Measurements from ENCODE around the gene ATP2A1.

ATP2A1 gene

DNA sequence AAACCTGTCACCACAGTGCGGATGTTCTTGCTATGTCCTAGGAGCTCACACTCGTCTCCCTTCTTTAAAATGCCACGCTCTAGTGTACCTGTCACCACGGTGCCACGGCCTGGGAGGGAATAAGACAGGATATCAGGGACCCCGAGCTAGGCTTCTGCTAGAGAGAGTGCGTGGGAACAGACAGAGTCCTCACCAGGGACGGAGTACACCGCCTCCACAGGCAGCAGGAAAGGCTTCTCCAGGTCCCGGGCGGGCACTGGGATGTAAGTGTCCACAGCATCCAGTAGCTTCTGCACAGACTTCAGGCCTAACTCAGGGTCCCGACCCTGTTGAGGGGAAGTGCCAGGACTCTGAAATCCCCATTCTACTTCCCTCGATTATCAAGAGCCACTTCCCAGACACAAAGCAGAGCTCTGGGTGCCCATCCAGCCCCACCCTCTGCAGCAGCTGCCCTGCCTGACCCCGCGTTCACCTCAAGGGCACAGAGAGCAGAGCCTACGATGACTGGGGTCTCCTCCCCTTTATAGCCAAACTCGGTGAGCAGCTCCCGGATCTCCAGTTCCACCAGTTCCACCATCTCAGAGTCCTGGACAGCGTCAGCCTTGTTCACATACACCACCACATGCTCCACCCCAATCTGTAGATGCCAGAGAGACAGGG lies 33.9 kb upstream of the ATP2A1 start:
- TF ChIP-seq GABPA (IDR thresholded peaks at IDR 0.05; ENCODE audit: low read depth) (no peak), POLR2AphosphoS5 (IDR thresholded peaks at IDR 0.05; ENCODE audit: low read depth) (no peak), SPI1 (IDR thresholded peaks at IDR 0.05; ENCODE audit: borderline replicate concordance, low read depth) (no peak)
- TF ChIP-seq, protein P1, sequence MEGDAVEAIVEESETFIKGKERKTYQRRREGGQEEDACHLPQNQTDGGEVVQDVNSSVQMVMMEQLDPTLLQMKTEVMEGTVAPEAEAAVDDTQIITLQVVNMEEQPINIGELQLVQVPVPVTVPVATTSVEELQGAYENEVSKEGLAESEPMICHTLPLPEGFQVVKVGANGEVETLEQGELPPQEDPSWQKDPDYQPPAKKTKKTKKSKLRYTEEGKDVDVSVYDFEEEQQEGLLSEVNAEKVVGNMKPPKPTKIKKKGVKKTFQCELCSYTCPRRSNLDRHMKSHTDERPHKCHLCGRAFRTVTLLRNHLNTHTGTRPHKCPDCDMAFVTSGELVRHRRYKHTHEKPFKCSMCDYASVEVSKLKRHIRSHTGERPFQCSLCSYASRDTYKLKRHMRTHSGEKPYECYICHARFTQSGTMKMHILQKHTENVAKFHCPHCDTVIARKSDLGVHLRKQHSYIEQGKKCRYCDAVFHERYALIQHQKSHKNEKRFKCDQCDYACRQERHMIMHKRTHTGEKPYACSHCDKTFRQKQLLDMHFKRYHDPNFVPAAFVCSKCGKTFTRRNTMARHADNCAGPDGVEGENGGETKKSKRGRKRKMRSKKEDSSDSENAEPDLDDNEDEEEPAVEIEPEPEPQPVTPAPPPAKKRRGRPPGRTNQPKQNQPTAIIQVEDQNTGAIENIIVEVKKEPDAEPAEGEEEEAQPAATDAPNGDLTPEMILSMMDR (IDR thresholded peaks at IDR 0.05; ENCODE audit: insufficient read depth, low read length) = no peak
- TF ChIP-seq, protein P2, sequence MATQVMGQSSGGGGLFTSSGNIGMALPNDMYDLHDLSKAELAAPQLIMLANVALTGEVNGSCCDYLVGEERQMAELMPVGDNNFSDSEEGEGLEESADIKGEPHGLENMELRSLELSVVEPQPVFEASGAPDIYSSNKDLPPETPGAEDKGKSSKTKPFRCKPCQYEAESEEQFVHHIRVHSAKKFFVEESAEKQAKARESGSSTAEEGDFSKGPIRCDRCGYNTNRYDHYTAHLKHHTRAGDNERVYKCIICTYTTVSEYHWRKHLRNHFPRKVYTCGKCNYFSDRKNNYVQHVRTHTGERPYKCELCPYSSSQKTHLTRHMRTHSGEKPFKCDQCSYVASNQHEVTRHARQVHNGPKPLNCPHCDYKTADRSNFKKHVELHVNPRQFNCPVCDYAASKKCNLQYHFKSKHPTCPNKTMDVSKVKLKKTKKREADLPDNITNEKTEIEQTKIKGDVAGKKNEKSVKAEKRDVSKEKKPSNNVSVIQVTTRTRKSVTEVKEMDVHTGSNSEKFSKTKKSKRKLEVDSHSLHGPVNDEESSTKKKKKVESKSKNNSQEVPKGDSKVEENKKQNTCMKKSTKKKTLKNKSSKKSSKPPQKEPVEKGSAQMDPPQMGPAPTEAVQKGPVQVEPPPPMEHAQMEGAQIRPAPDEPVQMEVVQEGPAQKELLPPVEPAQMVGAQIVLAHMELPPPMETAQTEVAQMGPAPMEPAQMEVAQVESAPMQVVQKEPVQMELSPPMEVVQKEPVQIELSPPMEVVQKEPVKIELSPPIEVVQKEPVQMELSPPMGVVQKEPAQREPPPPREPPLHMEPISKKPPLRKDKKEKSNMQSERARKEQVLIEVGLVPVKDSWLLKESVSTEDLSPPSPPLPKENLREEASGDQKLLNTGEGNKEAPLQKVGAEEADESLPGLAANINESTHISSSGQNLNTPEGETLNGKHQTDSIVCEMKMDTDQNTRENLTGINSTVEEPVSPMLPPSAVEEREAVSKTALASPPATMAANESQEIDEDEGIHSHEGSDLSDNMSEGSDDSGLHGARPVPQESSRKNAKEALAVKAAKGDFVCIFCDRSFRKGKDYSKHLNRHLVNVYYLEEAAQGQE (IDR thresholded peaks at IDR 0.05; ENCODE audit: insufficient replicate concordance, low read depth) = no peak
- no peaks in the 10 kb centered on the region for H3K27me3 ChIP-seq (ENCODE audit: insufficient read depth, poor library complexity, severe bottlenecking)
- no peak for DNase-seq (ENCODE audit: low read depth in 1 of 2, low spot score in 1 of 2)
- H3K4me3 ChIP-seq (replicated peaks; ENCODE audit: insufficient read depth, low read length) = no peak overlapping the region
- H3K27ac ChIP-seq (replicated peaks) = no peak overlapping the region; the same call in 1 of the 2 replicates

DNA sequence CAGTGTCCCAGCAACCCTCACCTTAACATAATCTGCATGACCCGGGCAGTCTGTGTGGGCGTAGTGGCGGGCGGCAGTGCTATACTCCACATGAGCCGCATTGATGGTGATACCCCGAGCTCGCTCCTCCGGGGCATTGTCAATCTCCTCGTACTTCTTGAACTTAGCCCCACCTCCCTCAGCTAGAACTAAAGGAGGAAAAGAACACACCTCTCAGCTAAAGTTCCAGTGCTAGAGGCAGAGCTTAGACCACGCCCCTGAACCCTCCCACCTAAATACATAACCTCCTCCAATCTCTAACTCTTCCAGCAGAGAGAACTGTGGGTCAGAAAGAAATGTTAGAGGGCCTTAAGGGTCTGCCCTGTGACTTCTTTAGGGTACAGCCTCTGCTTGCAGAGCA lies 33.0 kb upstream of the ATP2A1 start:
- Histone ChIP-seq H3K4me3 (replicated peaks; ENCODE audit: insufficient read depth, low read length) (peak overlapping the region; percentile 99), H3K27me3 (ENCODE audit: insufficient read depth, poor library complexity, severe bottlenecking) (no peaks in the 10 kb centered on the region), H3K27ac (replicated peaks) (peak overlapping the region; percentile 88)
- DNase-seq (ENCODE audit: low read depth in 1 of 2, low spot score in 1 of 2) = peak in 1 of 2 experiments; percentile 64
- TF ChIP-seq, protein P1 (IDR thresholded peaks at IDR 0.05; ENCODE audit: insufficient read depth, low read length) = no peak
- no peak for TF ChIP-seq SPI1 (IDR thresholded peaks at IDR 0.05; ENCODE audit: borderline replicate concordance, low read depth)
- no peak for TF ChIP-seq POLR2AphosphoS5 (IDR thresholded peaks at IDR 0.05; ENCODE audit: low read depth)
- TF ChIP-seq, protein P2 (IDR thresholded peaks at IDR 0.05; ENCODE audit: insufficient replicate concordance, low read depth) = no peak
- TF ChIP-seq GABPA (IDR thresholded peaks at IDR 0.05; ENCODE audit: low read depth) = no peak

DNA sequence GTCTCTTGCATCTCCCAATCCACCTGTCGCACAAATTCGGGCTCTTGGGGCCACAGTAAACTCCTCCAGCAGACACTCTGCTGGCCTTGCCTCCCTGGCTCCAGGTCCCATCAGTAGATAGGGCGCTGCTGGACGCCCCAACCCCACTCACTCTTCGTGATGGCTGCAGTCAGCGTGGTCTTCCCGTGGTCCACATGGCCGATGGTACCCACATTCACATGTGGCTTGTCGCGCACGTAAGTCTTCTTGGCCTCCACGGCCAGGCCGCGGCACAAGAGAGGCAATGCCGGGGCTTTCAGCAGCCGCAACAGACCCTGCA lies 32.6 kb upstream of the ATP2A1 start:
- peak overlapping the region; percentile 99 for H3K4me3 ChIP-seq (replicated peaks; ENCODE audit: insufficient read depth, low read length)
- no peak for TF ChIP-seq POLR2AphosphoS5 (IDR thresholded peaks at IDR 0.05; ENCODE audit: low read depth)
- no peak for TF ChIP-seq SPI1 (IDR thresholded peaks at IDR 0.05; ENCODE audit: borderline replicate concordance, low read depth)
- TF ChIP-seq, protein P2 (IDR thresholded peaks at IDR 0.05; ENCODE audit: insufficient replicate concordance, low read depth) = no peak
- no peak for TF ChIP-seq GABPA (IDR thresholded peaks at IDR 0.05; ENCODE audit: low read depth)
- TF ChIP-seq, protein P1 (IDR thresholded peaks at IDR 0.05; ENCODE audit: insufficient read depth, low read length) = no peak
- no peak for DNase-seq (ENCODE audit: low read depth in 1 of 2, low spot score in 1 of 2)
- H3K27ac ChIP-seq (replicated peaks) = peak overlapping the region; percentile 88
- no peaks in the 10 kb centered on the region for H3K27me3 ChIP-seq (ENCODE audit: insufficient read depth, poor library complexity, severe bottlenecking)

Measured in HL-60 (cell line).